WI38 (cell line): ENCODE measurements around the gene CHM.
"Not testable (repeated sequence)": the region's sequence is repeated elsewhere in the genome, so short reads cannot be mapped to it uniquely, and the experiment has no call there.

Experiments used
- H3K4me3 ChIP-seq: 2 replicates; pipeline ENCODE4 v1.5.1; 2011; ENCODE audit warnings: low read depth, mild to moderate bottlenecking, control low read depth, low read length
- TF ChIP-seq, protein P1 (sequence below): IDR thresholded peaks from 2 replicates; pipeline ENCODE4 v1.5.1; 2012; ENCODE audit warnings: low read depth, mild to moderate bottlenecking, control low read depth, low read length

The CHM gene

DNA sequence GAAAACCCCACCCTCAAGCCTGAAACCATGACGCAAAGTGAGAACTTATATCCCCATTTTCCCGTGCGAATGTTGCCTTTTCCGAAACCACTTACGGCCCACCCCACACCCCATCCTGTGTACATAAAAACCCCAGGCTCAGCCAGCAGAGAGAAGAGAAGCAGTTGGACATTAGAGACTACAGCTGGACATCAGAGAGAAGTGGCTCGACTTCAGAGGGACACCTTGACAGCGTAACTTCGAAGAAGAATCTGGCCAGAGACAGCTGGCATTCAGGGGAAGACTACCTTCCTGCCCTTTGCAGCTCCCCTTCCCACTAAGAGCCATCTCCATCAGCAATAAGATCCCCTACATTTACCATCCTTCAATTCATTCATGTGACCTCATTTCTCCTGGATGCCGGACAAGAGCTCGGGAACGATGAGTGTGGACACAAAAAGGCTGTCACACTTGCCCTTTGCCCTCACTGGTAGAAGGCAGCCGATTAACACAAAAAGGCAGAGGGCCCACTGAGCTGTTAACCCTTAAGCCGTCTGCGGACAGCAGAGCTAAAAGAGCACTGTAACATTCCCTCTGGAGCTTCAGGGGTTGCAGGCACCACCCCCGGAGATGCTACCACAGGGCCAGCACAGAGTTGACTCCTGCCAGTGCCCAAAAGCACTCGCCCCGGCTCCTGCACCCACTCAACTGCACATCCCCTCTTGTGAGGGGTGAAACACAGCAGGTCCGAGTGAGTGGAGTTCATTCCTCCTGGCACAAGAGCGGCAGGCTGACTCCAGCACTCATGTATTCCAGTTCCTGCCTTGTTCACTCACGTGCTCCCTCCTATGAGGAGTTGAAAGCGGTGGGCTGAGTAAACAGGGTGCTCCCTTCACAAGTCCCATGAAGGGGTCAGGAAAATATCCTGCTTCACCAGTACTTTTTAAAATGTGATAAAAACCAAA is 7.5 kb downstream of the CHM start:
- H3K4me3 ChIP-seq, result no peak overlapping the region
- TF ChIP-seq, protein P1, sequence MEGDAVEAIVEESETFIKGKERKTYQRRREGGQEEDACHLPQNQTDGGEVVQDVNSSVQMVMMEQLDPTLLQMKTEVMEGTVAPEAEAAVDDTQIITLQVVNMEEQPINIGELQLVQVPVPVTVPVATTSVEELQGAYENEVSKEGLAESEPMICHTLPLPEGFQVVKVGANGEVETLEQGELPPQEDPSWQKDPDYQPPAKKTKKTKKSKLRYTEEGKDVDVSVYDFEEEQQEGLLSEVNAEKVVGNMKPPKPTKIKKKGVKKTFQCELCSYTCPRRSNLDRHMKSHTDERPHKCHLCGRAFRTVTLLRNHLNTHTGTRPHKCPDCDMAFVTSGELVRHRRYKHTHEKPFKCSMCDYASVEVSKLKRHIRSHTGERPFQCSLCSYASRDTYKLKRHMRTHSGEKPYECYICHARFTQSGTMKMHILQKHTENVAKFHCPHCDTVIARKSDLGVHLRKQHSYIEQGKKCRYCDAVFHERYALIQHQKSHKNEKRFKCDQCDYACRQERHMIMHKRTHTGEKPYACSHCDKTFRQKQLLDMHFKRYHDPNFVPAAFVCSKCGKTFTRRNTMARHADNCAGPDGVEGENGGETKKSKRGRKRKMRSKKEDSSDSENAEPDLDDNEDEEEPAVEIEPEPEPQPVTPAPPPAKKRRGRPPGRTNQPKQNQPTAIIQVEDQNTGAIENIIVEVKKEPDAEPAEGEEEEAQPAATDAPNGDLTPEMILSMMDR, result no peak

DNA sequence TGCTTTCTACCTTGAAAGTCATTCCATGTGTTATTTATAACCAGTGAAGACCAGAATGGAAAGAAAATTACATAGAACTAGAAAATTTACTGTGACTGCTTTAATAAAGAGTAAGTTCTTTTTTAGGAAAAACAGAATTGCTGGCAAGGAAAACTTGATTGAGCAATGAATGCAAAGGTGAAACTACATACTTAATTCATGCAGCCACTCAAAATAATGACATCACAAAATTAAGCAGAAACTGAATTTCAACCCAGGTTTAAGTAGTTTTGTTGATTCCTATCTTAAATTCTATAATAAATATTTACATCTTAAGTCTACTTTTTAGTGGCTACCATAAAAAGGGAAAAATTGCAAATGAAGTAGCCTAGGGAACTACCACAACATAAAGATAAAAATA is 14.0 kb downstream of the CHM start:
- H3K4me3 ChIP-seq, result no peak overlapping the region
- TF ChIP-seq, protein P1, result no peak

DNA sequence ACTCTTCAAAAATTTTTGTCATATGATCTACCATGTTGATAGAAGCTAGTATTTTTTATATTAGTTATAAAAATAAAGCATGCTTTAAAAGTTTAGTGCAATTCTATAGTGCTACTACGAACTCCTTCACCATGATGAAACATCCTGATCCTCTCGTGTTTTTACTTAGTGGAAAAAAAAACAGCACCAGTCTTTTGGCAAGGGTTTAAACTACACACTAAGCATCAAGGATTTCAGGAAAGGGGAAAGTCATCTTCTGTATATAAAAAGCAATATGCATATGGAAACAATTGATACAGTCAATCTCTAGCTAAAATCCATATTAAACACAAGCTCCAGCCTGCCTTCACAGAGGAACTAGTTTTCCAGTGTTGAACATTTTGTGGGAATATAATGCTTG is 18.7 kb downstream of the CHM start:
- TF ChIP-seq, protein P1, result no peak
- no peak overlapping the region for H3K4me3 ChIP-seq

DNA sequence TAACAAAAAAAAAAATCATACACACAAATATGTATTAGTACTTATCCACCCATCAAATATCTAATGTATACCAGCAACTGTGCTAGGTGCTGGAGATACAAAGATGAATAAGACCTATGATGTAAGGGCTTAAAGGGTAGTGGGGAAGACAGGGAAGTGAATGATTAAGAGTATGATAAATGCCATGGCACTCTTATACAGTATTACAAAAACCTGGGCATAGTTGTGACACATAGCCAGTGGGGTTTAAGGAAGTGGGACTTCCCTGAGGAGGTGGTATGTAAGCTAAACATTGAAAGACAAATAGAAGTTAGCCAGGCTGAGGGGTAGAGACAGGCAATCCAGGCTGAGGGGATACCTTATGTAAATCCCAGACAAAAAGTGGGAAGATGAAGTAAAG is 23.5 kb downstream of the CHM start:
- TF ChIP-seq, protein P1, result no peak
- no peak overlapping the region for H3K4me3 ChIP-seq

DNA sequence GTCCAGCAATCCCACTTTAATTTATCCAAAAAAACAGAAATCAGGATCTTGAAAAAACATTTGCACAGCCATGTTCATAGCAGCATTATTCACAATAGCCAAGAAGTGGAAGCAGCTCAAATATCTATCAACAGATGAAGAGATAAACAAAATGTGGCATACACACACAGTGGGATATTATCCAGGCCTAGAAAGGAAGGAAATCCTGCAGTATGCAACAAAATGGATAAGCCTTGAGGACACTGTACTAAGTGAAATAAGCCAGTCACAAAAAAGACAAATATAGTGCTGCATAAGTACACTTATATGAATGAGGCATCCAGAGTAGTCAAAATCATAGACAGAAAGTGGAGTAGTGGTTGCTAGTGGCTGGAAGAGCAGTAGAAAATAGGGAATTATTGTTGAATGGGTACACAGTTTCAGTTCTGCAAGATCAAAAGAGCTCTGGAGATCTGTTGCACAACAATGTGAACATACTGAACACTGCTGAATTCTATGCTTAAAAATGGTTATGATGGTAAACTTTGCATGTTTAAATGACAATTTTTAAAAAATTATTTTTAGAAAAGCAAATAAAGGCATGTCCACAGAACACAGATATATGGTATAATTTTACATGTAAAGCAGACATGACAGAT is 25.6 kb downstream of the CHM start:
- H3K4me3 ChIP-seq, result no peak overlapping the region
- TF ChIP-seq, protein P1, result no peak

DNA sequence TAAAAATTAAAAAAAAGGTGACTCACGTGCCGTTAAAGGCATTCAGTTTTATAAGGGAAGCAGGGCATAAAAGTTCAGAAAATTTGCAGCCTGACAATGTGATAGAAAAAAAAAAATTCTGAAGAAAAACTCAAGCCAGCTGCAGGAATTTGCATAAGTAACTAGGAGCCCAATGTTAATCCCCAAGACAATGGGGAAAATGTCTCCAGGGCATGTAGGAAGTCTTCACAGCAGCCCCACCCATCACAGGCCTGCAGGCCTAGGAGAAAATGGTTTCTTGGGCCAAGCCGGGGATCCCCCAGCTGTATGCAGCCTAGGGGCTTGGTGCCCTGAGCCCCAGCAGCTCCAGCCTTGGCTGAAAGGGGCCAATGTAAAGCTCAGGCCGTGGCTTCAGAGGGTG is 31.2 kb downstream of the CHM start:
- H3K4me3 ChIP-seq, result no peak overlapping the region
- TF ChIP-seq, protein P1, result no peak

DNA sequence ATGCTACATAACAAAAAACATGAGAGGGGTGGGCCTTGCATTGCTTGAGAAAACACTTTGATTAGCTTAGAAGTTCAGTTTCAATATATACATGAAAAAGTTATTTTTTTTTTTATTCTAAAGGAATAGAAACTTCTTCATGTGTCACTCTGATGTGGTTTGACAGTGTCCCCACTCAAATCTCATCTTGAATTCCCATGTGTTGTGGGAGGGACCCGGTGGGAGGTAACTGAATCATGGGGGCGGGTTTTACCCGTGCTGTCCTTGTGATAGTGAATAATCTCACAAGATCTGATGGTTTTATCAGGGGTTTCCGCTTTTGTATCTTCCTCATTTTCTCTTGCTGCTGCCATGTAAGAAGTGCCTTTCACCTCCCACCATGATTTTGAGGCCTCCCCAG is 32.4 kb downstream of the CHM start:
- not testable (repeated sequence) for H3K4me3 ChIP-seq
